ENCODE data around the gene NBAS. TPM values are rescaled to one million over a fixed set of nuclear protein-coding genes. Genes with fewer than 3 reads are reported as not detected.

The NBAS gene
- total RNA-seq, 3 donors from 2014 or later (not counting 1 experiment from before 2014, with no cell fraction given), result 27.8 to 34.7 (median 29.2) TPM

GRCh38 chr2:15298770-15299169 is 262.4 kb downstream of the NBAS start:
- Histone ChIP-seq H3K4me3 (ENCODE audit: low read length) (no peak overlapping the region), H3K4me1 (ENCODE audit: control insufficient read depth, insufficient read depth, low read length) (no peaks in the 10 kb centered on the region), H3K36me3 (ENCODE audit: control insufficient read depth, insufficient read depth, low read length) (peaks cover 21% of the 10 kb centered on the region), H3K27ac (ENCODE audit: low read length) (no peak overlapping the region), H3K27me3 (ENCODE audit: control insufficient read depth, insufficient read depth, low read length) (no peaks in the 10 kb centered on the region), H3K9me3 (ENCODE audit: control insufficient read depth, insufficient read depth, low read length) (no peaks in the 10 kb centered on the region)
- Mint-ChIP-seq H3K27me3 (ENCODE audit: low read depth in 2 of 2) (no peaks in the 10 kb centered on the region), H3K27ac (no peak overlapping the region), H3K4me1 (peaks cover 12 to 13% of the 10 kb centered on the region in 2 donors), H3K36me3 (peaks cover 15% of the 10 kb centered on the region), H3K9me3 (no peaks in the 10 kb centered on the region), H3K4me3 (no peak overlapping the region)
- TF ChIP-seq CTCF (IDR thresholded peaks at IDR 0.05), result no peak
- intact Hi-C loops (cut with micrococcal nuclease), result no loop called here
- DNase-seq (no peak), ATAC-seq (no peak)
- 98% methylated on average over 8 of the region's 8 CpGs for WGBS (ENCODE audit: insufficient coverage)

GRCh38 chr2:15293262-15293937 is 267.7 kb downstream of the NBAS start:
- H3K27ac Mint-ChIP-seq, result no peak overlapping the region
- no peak overlapping the region for H3K27ac ChIP-seq (ENCODE audit: low read length)
- no peaks in the 10 kb centered on the region for H3K4me1 ChIP-seq (ENCODE audit: control insufficient read depth, insufficient read depth, low read length)
- intact Hi-C loops (cut with micrococcal nuclease), result no loop called here
- no peak overlapping the region for H3K4me3 Mint-ChIP-seq
- H3K4me3 ChIP-seq (ENCODE audit: low read length), result no peak overlapping the region
- ATAC-seq (no peak), DNase-seq (no peak)
- H3K9me3 Mint-ChIP-seq, result no peaks in the 10 kb centered on the region
- no peaks in the 10 kb centered on the region for H3K9me3 ChIP-seq (ENCODE audit: control insufficient read depth, insufficient read depth, low read length)
- H3K4me1 Mint-ChIP-seq, result no peaks in the 10 kb centered on the region
- H3K27me3 ChIP-seq (ENCODE audit: control insufficient read depth, insufficient read depth, low read length), result no peaks in the 10 kb centered on the region
- peaks cover 7% of the 10 kb centered on the region for H3K36me3 Mint-ChIP-seq
- peaks cover 11% of the 10 kb centered on the region for H3K36me3 ChIP-seq (ENCODE audit: control insufficient read depth, insufficient read depth, low read length)
- H3K27me3 Mint-ChIP-seq (ENCODE audit: low read depth in 2 of 2), result no peaks in the 10 kb centered on the region
- TF ChIP-seq CTCF (IDR thresholded peaks at IDR 0.05), result no peak
- WGBS (ENCODE audit: insufficient coverage), result no CpG with 5 or more reads among the region's 3 CpGs

GRCh38 chr2:15287447-15288184 is 273.5 kb downstream of the NBAS start:
- H3K27me3 Mint-ChIP-seq (ENCODE audit: low read depth in 2 of 2), result no peaks in the 10 kb centered on the region
- H3K27ac Mint-ChIP-seq, result no peak overlapping the region
- peaks cover 17% of the 10 kb centered on the region for H3K36me3 Mint-ChIP-seq
- H3K4me1 Mint-ChIP-seq, result peaks cover 0 to 6% of the 10 kb centered on the region in 2 donors
- peaks cover 10% of the 10 kb centered on the region for H3K36me3 ChIP-seq (ENCODE audit: control insufficient read depth, insufficient read depth, low read length)
- no peaks in the 10 kb centered on the region for H3K9me3 Mint-ChIP-seq
- WGBS (ENCODE audit: insufficient coverage), result 98% methylated on average over 26 of the region's 26 CpGs
- no peak overlapping the region for H3K27ac ChIP-seq (ENCODE audit: low read length)
- intact Hi-C loops (cut with micrococcal nuclease), result no loop called here
- DNase-seq (no peak), ATAC-seq (no peak)
- no peaks in the 10 kb centered on the region for H3K27me3 ChIP-seq (ENCODE audit: control insufficient read depth, insufficient read depth, low read length)
- TF ChIP-seq CTCF (IDR thresholded peaks at IDR 0.05), result no peak
- no peaks in the 10 kb centered on the region for H3K4me1 ChIP-seq (ENCODE audit: control insufficient read depth, insufficient read depth, low read length)
- H3K9me3 ChIP-seq (ENCODE audit: control insufficient read depth, insufficient read depth, low read length), result no peaks in the 10 kb centered on the region
- no peak overlapping the region for H3K4me3 Mint-ChIP-seq
- no peak overlapping the region for H3K4me3 ChIP-seq (ENCODE audit: low read length)

All from natural killer cell (primary cell).